GM12874 (cell line): ENCODE data around the gene SAMD5.

Source experiments
- CTCF ChIP-seq: IDR thresholded peaks from 2 replicates; pipeline ENCODE4 v1.5.1; 2011; ENCODE audit warnings: low read depth, mild to moderate bottlenecking, control low read depth, low read length, moderate library complexity; ENCODE audit not compliant: insufficient read depth

Gene SAMD5

GRCh38 chr6:147546501-147547368 lies 38.2 kb downstream of the SAMD5 start:
- TF ChIP-seq CTCF, result no peak

- no peak for TF ChIP-seq CTCF
These were observed 38.9 kb downstream of the SAMD5 start for GRCh38 chr6:147547369-147547902.

- no peak for TF ChIP-seq CTCF
These were observed 40.5 kb downstream of the SAMD5 start for GRCh38 chr6:147548921-147549475.

- no peak for TF ChIP-seq CTCF
These were observed 41.0 kb downstream of the SAMD5 start for GRCh38 chr6:147549531-147549930.

GRCh38 chr6:147551976-147552375 lies 43.5 kb downstream of the SAMD5 start:
- no peak for TF ChIP-seq CTCF

GRCh38 chr6:147553099-147553498 lies 44.6 kb downstream of the SAMD5 start:
- no peak for TF ChIP-seq CTCF

GRCh38 chr6:147554281-147554680 lies 45.8 kb downstream of the SAMD5 start:
- TF ChIP-seq CTCF, result no peak
